Neuronal stem cell (in vitro differentiated cells): ENCODE results near the gene EEF1AKMT4. TPM values are rescaled to one million over a fixed set of nuclear protein-coding genes. Genes with fewer than 3 reads are reported as not detected.

Source experiments
- DNase-seq: peaks from one replicate; pipeline ENCODE4 v3.0.0-alpha.2; 2013; ENCODE audit warnings: low spot score
- H2AFZ ChIP-seq: one replicate; pipeline ENCODE4 v1.6.1; 2013; ENCODE audit warnings: mild to moderate bottlenecking, low read length, inconsistent platforms
- H2AK5ac ChIP-seq: 2 replicates; pipeline ENCODE4 v1.6.1; 2013; ENCODE audit warnings: low read depth, mild to moderate bottlenecking, inconsistent platforms, low read length, moderate library complexity, mixed read lengths
- H2BK120ac ChIP-seq: 2 replicates; pipeline ENCODE4 v1.6.1; 2013; ENCODE audit warnings: low read depth, mild to moderate bottlenecking, inconsistent platforms, low read length, moderate library complexity, mixed read lengths
- H2BK12ac ChIP-seq: one replicate; pipeline ENCODE4 v1.6.1; 2013; ENCODE audit warnings: low read length, inconsistent platforms
- H2BK15ac ChIP-seq: 2 replicates; pipeline ENCODE4 v1.6.1; 2013; ENCODE audit warnings: mild to moderate bottlenecking, low read length, inconsistent platforms, mixed read lengths
- H2BK5ac ChIP-seq: one replicate; pipeline ENCODE4 v1.6.1; 2013; ENCODE audit warnings: inconsistent platforms, mild to moderate bottlenecking, low read length, moderate library complexity
- H3K14ac ChIP-seq: one replicate; pipeline ENCODE4 v1.6.1; 2013; ENCODE audit warnings: low read length, inconsistent platforms
- H3K18ac ChIP-seq: 2 replicates; pipeline ENCODE4 v1.6.1; 2013; ENCODE audit warnings: low read length, inconsistent platforms
- H3K23ac ChIP-seq: 2 replicates; pipeline ENCODE4 v1.6.1; 2013; ENCODE audit warnings: low read depth, mild to moderate bottlenecking, mixed read lengths, low read length, inconsistent platforms; ENCODE audit not compliant: poor library complexity
- H3K27ac ChIP-seq: replicated peaks from 3 replicates; pipeline ENCODE4 v1.5.1; 2013; ENCODE audit warnings: low read length, inconsistent platforms
- H3K27me3 ChIP-seq, 3 experiments: 2 replicates each; pipeline ENCODE4 v1.6.1; 2013; ENCODE audit warnings: low read length in 3 of 3, mild to moderate bottlenecking in 2 of 3, inconsistent platforms in 1 of 3, low read depth in 1 of 3, mixed read lengths in 1 of 3, moderate library complexity in 1 of 3; ENCODE audit not compliant: control insufficient read depth in 3 of 3, insufficient read depth in 3 of 3
- H3K36me3 ChIP-seq, 2 donors: replicated peaks in 1 of 2; 2 replicates each; pipeline ENCODE4 v1.6.1; 2013; ENCODE audit warnings: low read length in 2 of 2; ENCODE audit not compliant: control insufficient read depth in 2 of 2, insufficient read depth in 2 of 2
- H3K4ac ChIP-seq: 2 replicates; pipeline ENCODE4 v1.6.1; 2013; ENCODE audit warnings: inconsistent platforms, mild to moderate bottlenecking, low read length, moderate library complexity
- H3K4me1 ChIP-seq, 2 donors: 1 replicate in 1 of 2; 2 replicates in 1 of 2; pipeline ENCODE4 v1.6.1; 2013; ENCODE audit warnings: low read length in 2 of 2, low read depth in 1 of 2; ENCODE audit not compliant: control insufficient read depth in 2 of 2, insufficient read depth in 1 of 2
- H3K4me2 ChIP-seq: one replicate; pipeline ENCODE4 v1.6.1; 2013; ENCODE audit warnings: mild to moderate bottlenecking, low read length, inconsistent platforms; ENCODE audit not compliant: insufficient read depth, poor library complexity, severe bottlenecking
- H3K4me3 ChIP-seq, 2 donors: 2 replicates each; pipeline ENCODE4 v1.5.1; 2013; ENCODE audit warnings: low read length in 2 of 2, mild to moderate bottlenecking in 2 of 2, inconsistent platforms in 1 of 2, moderate library complexity in 1 of 2
- H3K79me1 ChIP-seq: one replicate; pipeline ENCODE4 v1.6.1; 2013; ENCODE audit warnings: low read depth, mild to moderate bottlenecking, inconsistent platforms, low read length, moderate library complexity
- H3K9ac ChIP-seq: one replicate; pipeline ENCODE4 v1.6.1; 2013; ENCODE audit warnings: mild to moderate bottlenecking, low read depth, low read length, inconsistent platforms; ENCODE audit not compliant: poor library complexity
- H3K9me3 ChIP-seq, 2 donors: replicated peaks in 1 of 2; 2 replicates each; pipeline versions ENCODE3 to v1.6.1; 2013; ENCODE audit warnings: low read length in 2 of 2, mild to moderate bottlenecking in 2 of 2, inconsistent platforms in 1 of 2, low read depth in 1 of 2, mixed read lengths in 1 of 2, moderate library complexity in 1 of 2; ENCODE audit not compliant: control insufficient read depth in 2 of 2, insufficient read depth in 1 of 2
- H4K8ac ChIP-seq: one replicate; pipeline ENCODE4 v1.6.1; 2013; ENCODE audit warnings: low read depth, mild to moderate bottlenecking, inconsistent platforms, low read length, moderate library complexity
- H4K91ac ChIP-seq: one replicate; pipeline ENCODE4 v1.6.1; 2013; ENCODE audit warnings: low read length, low read depth, mild to moderate bottlenecking, inconsistent platforms; ENCODE audit not compliant: poor library complexity
- WGBS, 2 donors: extraction: QIAGEN DNeasy Blood & Tissue Kit; methylation state at CpG; one replicate each; pipeline ENCODE4 v1.1.7; 2013; ENCODE audit warnings: missing lambda C conversion rate in 2 of 2, mixed read lengths in 1 of 2; ENCODE audit not compliant: insufficient read length in 2 of 2, insufficient replicate concordance in 1 of 2; ENCODE audit errors: extremely low coverage in 2 of 2; 5-methylcytosine and 5-hydroxymethylcytosine counted together
- polyA plus RNA-seq, 2 experiments: library from polyadenylated mRNA; stranded (reverse); fragments of 200-250 nt; gene quantifications; one replicate each; pipeline ENCODE4 v1.2.3, GENCODE V29; 2013

The EEF1AKMT4 gene
- polyA plus RNA-seq (2013, experiment 1 of 2), result 2.8 TPM
- 2.5 TPM for polyA plus RNA-seq (2013, experiment 2 of 2)

DNA sequence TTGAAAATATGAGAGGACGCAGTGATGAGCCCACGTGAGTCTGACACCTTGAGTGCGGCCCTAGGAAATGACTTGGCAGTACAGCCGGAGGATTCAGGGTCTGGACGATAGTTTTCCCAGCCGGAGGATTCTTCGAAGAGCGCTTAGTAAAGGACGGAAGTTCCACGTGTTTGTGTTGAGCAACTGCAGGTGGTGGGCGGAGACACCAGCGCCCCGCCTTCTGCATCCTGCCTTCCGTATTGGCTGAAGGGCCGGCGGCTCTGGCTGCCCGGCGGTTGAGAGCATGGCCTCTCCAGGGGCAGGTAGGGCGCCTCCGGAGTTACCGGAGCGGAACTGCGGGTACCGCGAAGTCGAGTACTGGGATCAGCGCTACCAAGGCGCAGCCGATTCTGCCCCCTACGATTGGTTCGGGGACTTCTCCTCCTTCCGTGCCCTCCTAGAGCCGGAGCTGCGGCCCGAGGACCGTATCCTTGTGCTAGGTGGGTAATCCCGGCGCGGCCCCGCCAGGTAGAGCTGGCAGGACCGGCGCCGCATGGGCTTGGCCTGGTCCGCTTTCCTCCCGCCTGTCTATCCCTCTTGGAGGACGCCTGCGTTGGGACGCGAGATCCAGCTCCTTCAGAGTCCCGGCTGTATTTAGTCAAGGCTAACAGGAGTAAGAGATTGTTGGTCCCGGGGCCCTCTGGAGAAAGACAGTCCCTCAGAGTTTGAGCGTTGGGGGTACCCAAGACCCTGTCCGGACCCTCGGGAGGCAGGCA lies at the start of gene EEF1AKMT4:
EEF1AKMT4 (plus strand) TSS at position 261 of the 755 bp plus-strand sequence; CDS start at position 284, 23 bp downstream.
- no peaks in the 10 kb centered on the region for H3K27me3 ChIP-seq
- H2BK15ac ChIP-seq, result no peak within 1 kb of the TSS
- H3K79me1 ChIP-seq, result no peaks in the 10 kb centered on the region
- peak within 1 kb of the TSS; percentile 35 for H3K23ac ChIP-seq
- DNase-seq, result peak; percentile 97
- H3K4me2 ChIP-seq, result peak within 1 kb of the TSS; percentile 99
- H3K36me3 ChIP-seq, result peaks cover 12% of the 10 kb centered on the region in 2 donors
- H2BK12ac ChIP-seq, result no peak within 1 kb of the TSS
- no peak within 1 kb of the TSS for H4K8ac ChIP-seq
- WGBS, 2 donors, result no CpG with 5 or more reads among the region's 54 CpGs
- no peak within 1 kb of the TSS for H4K91ac ChIP-seq
- peaks cover 0 to 1% of the 10 kb centered on the region in 2 donors for H3K9me3 ChIP-seq
- H2BK5ac ChIP-seq, result peak within 1 kb of the TSS; percentile 4
- H2AK5ac ChIP-seq, result no peak within 1 kb of the TSS
- H3K14ac ChIP-seq, result no peak within 1 kb of the TSS
- no peak within 1 kb of the TSS for H2BK120ac ChIP-seq
- H3K9ac ChIP-seq, result peak within 1 kb of the TSS; percentile 93
- no peak within 1 kb of the TSS for H3K4ac ChIP-seq
- H3K4me3 ChIP-seq, result peak within 1 kb of the TSS; percentile 82 to 92
- H3K4me1 ChIP-seq, result peaks cover 0 to 5% of the 10 kb centered on the region in 2 donors
- H2AFZ ChIP-seq, result peak within 1 kb of the TSS; percentile 95
- peak within 1 kb of the TSS; percentile 35 for H3K27ac ChIP-seq
- peak within 1 kb of the TSS; percentile 90 for H3K18ac ChIP-seq

DNA sequence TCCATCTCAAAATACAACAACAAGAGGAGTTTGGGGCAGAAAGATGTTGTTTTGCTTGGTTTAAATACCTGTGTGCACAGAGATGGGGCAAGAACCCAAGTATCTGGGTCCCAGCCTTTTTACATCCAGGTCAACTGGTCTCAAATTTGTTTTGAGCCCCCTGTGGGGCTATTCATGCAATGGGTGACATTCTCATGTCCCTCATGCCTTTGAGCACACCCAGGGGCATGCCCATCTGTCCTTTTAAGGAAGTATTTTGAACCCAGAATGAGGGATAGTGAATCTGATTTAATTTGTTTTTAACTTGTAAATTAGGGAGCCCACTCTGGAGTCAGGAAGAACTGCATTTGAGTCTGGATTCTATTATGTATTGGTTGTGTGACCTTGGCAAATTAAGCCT lies 48.6 kb upstream of the EEF1AKMT4 start:
- DNase-seq, result no peak
- Histone ChIP-seq H3K4me3 (no peak overlapping the region), H2BK120ac (no peak overlapping the region), H3K18ac (no peak overlapping the region), H2AK5ac (no peak overlapping the region), H3K9ac (no peak overlapping the region), H4K8ac (no peak overlapping the region), H4K91ac (no peak overlapping the region), H3K23ac (no peak overlapping the region), H3K27ac (no peak overlapping the region), H2BK5ac (no peak overlapping the region), H2BK12ac (no peak overlapping the region), H2BK15ac (no peak overlapping the region), H3K4me1 (no peaks in the 10 kb centered on the region), H3K14ac (no peak overlapping the region), H3K9me3 (no peaks in the 10 kb centered on the region), H2AFZ (no peak overlapping the region), H3K4ac (no peak overlapping the region), H3K27me3 (no peaks in the 10 kb centered on the region), H3K79me1 (no peaks in the 10 kb centered on the region), H3K4me2 (no peak overlapping the region), H3K36me3 (peaks cover 0 to 2% of the 10 kb centered on the region in 2 donors)

DNA sequence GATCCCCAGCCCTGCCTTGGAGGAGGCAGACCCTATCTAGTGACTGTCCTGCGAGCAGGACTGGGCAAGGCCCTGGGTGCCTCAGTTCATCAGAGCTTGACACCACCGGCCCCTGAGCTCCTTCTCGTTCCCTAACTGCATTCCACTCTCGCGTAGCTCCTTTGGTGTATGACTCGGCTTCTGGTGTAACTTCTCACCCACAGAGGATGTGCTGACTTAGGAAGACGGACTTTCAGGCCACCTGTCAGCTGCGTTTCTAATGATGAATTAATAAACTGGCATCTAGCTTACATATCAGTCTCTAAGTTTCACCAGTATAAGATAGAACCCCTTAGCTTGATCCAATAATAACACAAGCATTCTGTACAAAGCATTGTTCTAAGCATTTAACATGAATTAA lies 45.9 kb upstream of the EEF1AKMT4 start:
- Histone ChIP-seq H3K9me3 (no peaks in the 10 kb centered on the region), H2AFZ (no peak overlapping the region), H3K14ac (no peak overlapping the region), H4K91ac (no peak overlapping the region), H3K4ac (no peak overlapping the region), H3K27ac (no peak overlapping the region), H3K18ac (no peak overlapping the region), H3K9ac (no peak overlapping the region), H3K27me3 (peaks cover 0 to 9% (median 0%) of the 10 kb centered on the region in 3 experiments), H3K4me3 (peak overlapping the region in 1 of 2 donors; percentile 35), H3K36me3 (no peaks in the 10 kb centered on the region), H2BK15ac (no peak overlapping the region), H4K8ac (no peak overlapping the region), H2BK5ac (no peak overlapping the region), H2AK5ac (no peak overlapping the region), H3K4me2 (no peak overlapping the region), H3K4me1 (peaks cover 0 to 3% of the 10 kb centered on the region in 2 donors), H3K79me1 (no peaks in the 10 kb centered on the region), H2BK12ac (no peak overlapping the region), H2BK120ac (no peak overlapping the region), H3K23ac (no peak overlapping the region)
- no peak for DNase-seq
- WGBS, 2 donors, result no CpG with 5 or more reads among the region's 8 CpGs

- no peak for DNase-seq
Observed at GRCh38 chr3:184209146-184209923, 40.1 kb upstream of the EEF1AKMT4 start.

More at GRCh38 chr3:184209146-184209923, 40.1 kb upstream of the EEF1AKMT4 start:
- no peak overlapping the region for H3K4me3 ChIP-seq
- no peaks in the 10 kb centered on the region for H3K9me3 ChIP-seq
- WGBS, 2 donors, result no CpG with 5 or more reads among the region's 11 CpGs
- H3K36me3 ChIP-seq, result no peaks in the 10 kb centered on the region
- H3K4me2 ChIP-seq, result no peak overlapping the region
- no peak overlapping the region for H3K14ac ChIP-seq
- H3K27ac ChIP-seq, result no peak overlapping the region
- no peak overlapping the region for H2AK5ac ChIP-seq
- no peak overlapping the region for H2AFZ ChIP-seq
- no peak overlapping the region for H3K23ac ChIP-seq
- no peak overlapping the region for H3K18ac ChIP-seq
- H3K4ac ChIP-seq, result no peak overlapping the region
- H3K4me1 ChIP-seq, result peaks cover 0 to 3% of the 10 kb centered on the region in 2 donors
- H2BK12ac ChIP-seq, result no peak overlapping the region
- H4K8ac ChIP-seq, result no peak overlapping the region
- H2BK15ac ChIP-seq, result no peak overlapping the region
- H3K9ac ChIP-seq, result no peak overlapping the region
- peaks cover 0 to 14% (median 0%) of the 10 kb centered on the region in 3 experiments for H3K27me3 ChIP-seq
- no peak overlapping the region for H4K91ac ChIP-seq
- H3K79me1 ChIP-seq, result no peaks in the 10 kb centered on the region
- H2BK5ac ChIP-seq, result no peak overlapping the region
- H2BK120ac ChIP-seq, result no peak overlapping the region
